T-helper 2 cell (primary cell): ENCODE results near the gene MRPL34.
"Not testable (repeated sequence)": the region's sequence is repeated elsewhere in the genome, so short reads cannot be mapped to it uniquely, and the experiment has no call there.

Experiments
- DNase-seq, 5 experiments: peaks; one replicate each; pipeline versions ENCODE4 v3.0.0 to v3.0.0-alpha.2; 2012 to 2022

Gene MRPL34

DNA sequence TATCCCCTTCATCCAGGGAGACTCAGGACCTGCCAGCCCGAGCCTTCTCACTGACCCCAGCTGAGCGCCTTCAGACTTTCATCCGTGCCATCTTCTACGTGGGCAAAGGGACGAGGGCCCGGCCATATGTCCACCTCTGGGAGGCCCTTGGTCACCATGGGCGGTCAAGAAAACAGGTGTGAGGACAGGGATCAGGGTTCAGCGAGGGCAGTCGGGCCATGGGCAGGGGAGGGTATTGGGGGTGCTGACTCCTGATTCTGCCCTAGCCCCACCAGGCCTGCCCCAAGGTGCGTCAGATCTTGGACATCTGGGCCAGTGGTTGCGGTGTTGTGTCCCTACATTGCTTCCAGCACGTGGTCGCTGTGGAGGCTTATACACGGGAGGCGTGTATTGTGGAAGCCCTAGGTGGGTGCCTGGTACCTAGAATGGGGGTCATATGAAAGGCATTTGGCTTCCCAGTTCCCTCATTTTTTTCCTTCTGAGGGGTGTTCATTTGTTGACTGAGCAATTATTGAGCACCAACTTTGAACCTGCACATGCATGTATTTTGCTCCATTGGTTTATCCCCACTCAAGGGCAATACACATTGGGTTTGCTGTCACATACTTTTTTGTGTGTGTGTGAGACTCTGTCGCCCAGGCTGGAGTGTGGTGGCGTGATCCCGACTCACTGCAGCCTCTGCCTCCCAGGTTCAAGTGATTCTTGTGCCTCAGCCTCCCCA is 20.1 kb upstream of the MRPL34 start:
- no peak for DNase-seq

DNA sequence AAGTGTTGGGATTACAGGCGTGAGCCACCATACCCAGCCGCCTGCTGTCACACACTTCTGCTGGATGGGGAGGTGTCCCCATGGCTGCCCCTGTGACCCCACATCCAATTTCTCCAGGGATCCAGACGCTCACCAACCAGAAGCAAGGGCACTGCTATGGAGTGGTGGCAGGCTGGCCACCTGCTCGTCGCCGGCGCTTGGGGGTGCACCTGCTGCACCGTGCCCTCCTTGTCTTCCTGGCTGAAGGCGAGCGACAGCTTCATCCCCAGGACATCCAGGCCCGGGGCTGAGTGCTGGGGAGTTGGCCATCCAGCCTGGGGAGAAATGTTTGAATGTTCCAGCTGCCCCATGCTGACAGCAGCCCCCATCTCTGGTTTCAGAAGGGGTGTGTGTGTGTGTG is 19.4 kb upstream of the MRPL34 start:
- no peak for DNase-seq

- no peak for DNase-seq
Measured at GRCh38 chr19:17286752-17287151, 18.9 kb upstream of the MRPL34 start.

DNA sequence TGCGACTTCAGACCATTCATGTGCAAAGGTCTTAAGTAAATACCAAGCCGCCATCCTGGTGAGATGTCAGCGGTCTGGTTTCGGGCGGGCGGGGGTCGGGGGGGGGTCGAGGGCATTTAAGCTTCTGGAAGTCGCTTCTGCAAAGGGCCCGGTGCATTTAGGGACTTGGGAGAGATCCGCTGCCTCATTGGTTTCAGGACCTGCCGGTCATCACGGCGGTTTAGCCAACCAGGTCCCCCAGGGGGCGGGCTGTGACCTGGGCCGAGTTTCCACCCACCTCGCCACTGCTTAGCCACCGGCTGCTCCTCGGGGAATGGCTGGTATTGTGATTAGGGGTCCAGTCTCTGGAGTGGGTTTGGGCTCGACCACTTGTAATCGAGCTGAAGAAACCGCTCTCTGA is 16.2 kb upstream of the MRPL34 start:
- DNase-seq, result peak in 1 of 5 experiments; percentile 80

DNA sequence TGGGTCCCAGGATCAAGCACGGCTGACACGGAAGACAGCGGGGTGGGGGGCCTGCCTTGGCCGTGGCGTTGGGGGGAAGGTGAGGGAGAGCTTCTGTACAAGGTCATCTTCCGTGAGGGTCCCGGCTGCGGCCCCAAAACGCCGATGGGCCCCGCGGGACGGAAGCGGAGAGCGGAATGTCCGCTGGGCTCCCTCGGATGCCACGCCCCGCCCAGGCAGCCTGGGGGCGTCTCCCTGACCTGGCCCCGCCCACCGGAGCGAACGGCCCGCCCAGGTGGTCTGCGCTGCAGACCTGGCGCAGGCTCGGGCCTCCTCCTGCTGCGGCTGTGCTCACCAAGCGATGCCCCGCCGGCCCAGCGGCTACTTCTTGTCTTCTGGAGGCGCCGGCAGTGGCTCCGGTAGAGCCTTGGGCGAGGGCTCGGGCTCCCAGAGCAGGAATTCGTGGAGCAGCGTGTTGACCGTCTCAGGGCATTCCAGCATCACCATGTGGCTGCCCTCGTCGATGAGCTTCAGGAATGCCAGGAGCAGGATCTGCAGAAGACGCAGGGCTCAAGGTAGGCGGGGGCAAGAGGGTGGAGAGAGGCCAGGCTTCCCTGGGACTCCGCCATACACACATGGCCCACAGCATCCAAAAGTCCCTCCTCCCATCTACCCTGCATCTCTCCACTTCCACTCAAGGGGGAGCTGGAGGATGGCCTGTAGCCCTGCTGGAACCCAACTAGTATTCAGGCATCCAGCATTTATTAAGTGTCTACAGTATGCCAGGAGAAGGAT is 13.2 kb upstream of the MRPL34 start:
- DNase-seq, result peak; percentile 66 to 87 (median 67)

- DNase-seq, result no peak
Measured at GRCh38 chr19:17293605-17294004, 12.1 kb upstream of the MRPL34 start.

DNA sequence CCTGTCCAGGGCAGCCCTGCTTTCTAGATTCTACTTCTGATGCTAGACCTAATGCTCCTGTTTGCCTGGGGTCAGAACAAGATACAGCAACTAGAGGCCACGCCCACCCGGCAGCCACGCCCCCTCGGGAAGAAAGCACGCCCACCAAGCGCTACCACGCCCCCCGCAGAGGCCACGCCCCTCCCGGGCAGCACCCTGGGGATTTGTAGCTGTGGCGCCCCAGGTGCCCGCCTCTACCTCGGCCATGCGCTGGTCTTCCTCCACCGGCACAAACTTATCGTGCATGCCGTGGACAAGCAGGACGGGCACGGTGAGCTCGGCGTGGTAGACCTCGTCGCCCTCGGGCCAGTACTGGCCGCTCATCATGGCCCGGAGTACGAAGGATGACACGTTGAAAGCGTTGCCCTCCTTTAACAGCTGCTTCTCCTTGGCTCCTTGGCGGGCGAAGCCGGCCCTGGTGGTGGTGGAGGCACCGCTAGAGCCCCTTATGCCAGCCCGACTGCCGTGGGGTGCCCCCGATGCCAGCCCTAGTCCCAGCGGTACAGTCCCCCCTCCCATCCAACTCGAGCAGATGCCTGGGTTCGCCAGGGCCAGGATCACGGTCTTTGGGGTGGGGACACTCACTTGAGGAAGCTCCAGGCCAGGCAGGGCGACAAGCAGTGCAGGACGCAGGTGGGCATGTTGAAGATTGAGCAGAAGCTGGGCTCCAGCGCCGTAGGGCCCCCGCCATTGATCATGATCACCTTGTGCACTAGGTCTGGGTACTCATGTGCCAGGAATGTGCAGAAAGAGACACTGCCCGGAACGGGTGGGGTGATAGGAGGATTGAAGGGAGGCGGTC is 11.4 kb upstream of the MRPL34 start:
- peak in 4 of 5 experiments; percentile 28 to 57 (median 36) for DNase-seq

DNA sequence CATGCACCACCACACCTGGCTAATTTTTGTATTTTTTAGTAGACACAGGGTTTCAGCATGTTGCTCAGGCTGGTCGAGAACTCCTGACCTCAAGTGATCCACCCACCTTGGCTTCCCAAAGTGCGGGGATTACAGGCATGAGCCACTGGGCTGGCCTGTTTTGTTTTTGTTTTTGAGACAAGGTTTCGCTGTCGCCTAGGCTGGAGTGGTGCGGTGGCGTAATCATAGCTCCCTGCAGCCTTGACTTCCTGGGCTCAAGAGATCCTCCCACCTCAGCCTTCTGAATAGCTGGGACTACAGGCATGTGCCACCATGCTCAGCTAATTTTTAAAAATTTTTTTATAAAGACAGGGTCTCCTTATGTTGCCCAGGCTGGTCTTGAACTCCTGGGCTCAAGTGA is 10.1 kb upstream of the MRPL34 start:
- not testable (repeated sequence) for DNase-seq

DNA sequence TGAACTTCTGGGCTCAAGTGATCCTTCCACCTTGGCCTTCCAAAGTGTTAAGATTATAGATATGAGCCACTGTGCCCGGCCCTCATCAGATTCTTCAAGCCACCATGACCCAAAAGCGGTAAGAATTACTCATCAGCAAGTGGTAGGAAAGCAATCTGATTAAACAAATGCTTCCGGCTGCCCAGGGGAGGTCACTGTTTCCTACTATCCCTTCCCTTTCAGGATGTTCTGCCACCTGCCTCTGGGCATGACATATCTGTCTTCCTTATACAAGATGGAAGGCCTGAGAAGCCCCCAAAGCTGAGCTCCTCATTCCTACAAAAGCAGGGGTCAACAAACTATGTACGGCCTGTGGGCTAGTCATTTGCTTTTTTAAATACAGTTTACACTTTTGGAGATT is 9.4 kb upstream of the MRPL34 start:
- no peak for DNase-seq

- no peak for DNase-seq
Measured at GRCh38 chr19:17296976-17297375, 8.7 kb upstream of the MRPL34 start.

DNA sequence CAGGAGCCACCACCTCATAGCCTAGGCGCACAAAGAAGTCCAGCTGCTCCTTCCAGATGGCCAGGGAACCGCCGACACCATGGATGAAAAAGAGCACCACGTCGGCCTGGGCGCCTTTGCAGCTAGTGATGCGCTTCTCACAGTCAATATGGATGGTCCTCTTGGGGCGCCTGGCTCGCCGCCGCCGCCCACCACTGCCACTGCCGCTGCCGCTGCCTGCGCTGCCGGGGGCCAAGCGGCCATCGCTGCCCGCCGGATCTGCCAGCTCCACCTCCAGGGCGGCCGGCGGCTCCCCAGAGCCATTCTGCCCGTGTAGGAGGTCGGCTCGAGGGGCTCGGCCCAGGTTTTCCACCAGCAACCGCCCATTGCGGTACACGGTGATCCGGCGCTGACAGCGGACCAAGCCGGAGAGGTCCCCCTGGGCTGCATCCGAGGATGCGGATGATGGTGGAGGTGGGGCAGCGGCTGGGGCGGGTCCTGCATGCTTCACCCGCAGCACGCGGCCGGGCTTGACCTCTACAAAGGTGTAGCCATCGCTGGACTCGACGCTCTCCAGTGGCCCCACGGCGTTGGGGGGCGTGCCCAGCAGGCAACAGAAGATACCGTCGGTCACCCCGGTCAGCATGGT is 4.6 kb upstream of the MRPL34 start:
- no peak for DNase-seq

DNA sequence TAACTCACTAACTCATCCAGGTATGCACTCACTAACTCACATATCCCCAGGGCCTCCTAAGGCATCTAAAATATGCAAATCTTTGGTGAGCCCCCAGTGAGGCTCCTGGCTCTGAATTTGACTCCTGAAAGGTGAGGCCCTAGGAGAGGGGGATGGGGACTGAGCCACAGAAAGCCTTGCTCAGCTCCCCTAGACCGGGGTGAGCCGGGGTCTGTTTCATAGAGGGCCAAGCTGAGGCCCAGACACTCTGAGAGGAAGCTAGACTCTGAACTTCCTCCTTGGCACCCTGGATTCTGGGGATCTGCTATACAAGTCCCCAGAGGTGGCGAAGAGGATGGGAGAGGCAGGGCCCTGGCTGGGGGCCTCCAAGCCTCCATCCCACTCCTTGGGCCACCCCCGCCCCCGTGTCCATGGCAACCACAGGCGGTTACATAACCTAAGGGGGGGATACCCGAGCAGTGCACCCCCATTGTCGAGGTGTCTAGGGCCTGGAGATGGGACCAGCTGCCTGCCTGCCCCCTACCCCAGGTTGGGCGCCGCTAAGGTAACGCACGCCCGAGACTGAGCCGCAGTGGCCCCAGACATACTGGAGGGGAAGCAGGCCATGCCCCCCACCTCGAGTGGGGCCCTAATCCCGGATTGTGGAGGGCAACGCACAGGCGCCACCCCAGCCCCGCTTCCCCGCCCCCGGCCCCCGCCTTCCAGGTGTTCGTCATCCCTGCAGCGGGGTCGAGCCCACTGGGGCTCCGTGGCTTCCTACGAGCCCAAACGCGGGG is 3.1 kb upstream of the MRPL34 start:
- no peak for DNase-seq

- DNase-seq, result peak; percentile 83 to 95 (median 90)
Measured at GRCh38 chr19:17303167-17303939, 2.3 kb upstream of the MRPL34 start, which contains the start of gene ABHD8. TSS of gene ABHD8 (minus strand) at chr19:17303425. CDS start at chr19:17301616, 1,809 bp downstream.

GRCh38 chr19:17303940-17304267 is 1.8 kb upstream of the MRPL34 start:
- no peak for DNase-seq

- no peak for DNase-seq
Measured at GRCh38 chr19:17304386-17305215, 1.1 kb upstream of the MRPL34 start.

DNA sequence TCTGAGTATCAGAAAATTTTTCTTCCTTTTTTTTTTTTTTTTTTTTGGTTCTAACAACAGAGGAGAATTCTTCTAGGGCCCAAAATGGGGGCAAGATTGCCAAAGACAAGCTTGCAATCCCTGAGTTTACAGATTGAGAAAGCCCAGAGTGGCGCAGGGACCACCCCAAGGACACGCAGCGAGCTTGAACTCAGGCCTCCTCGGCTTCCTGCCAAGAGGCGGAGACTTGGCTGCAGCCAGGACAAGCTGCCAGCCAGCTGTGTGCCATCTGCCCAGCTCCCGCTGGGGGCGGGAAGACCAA is 506 bp upstream of the MRPL34 start:
- DNase-seq, result no peak

DNA sequence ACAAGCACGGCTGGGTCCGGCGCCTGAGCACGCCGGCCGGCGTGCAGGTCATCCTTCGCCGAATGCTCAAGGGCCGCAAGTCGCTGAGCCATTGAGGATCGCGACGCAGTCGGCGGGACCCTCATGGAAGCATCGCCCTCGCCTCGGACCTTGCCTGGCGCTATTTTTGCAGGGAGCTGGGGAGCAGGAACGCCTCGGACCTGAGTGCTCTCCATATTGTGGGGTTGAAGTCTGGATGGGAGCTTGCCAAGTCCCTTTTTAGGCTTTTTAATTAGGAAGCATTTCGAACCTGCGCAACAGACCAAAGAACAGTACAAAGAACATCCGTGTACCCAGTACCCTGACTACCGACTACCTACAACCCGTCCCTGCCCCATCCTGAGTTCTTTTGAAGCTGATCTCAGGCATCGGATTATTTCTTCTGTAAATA is 628 bp downstream of the MRPL34 start:
- no peak for DNase-seq

GRCh38 chr19:17307876-17308377 is 2.3 kb downstream of the MRPL34 start:
- no peak for DNase-seq

DNA sequence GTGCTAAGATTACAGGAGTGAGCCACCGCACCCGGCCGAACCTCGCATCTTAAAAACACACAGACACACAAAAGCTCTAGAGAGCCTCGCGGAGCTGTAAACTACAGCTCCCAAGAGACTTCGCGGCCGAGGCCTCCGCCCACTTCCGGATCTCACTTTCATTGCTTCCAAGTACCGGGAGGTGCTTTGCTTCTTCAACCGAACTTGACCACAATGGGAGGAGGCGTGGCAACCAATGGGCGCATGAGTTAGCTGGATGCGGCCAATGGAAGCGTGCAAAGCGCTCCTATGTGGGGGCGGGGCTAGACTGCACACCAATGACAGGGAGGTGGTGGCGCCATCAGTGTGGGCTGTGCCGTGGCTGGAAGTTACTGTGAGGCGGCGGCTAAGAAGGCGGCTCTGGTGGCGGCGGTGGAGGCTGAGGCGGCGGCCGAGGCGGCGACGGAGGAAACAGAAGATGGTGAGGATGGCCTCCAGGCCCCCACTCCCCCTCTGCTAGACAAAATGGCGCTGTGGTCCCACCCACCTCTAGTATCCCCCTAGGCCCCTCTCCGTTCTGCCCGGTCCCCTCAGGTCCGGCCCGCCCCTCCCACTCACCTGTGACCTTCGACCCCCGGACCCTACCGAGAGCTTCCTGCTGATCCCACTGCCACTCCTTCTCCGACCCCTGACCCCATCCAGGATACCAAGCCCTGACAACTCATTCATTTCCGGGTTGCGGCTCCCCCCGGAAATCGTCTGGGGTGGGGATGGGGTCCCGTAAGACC is 3.7 kb downstream of the MRPL34 start, which contains the start of gene DDA1:
Gene DDA1, plus strand, starts transcription at position 366 of the 767 bp plus-strand sequence. Its CDS starts 92 bp downstream, at position 458.
- peak; percentile 94 to 100 (median 99) for DNase-seq
